DND-41 (cell line): ENCODE data around the gene IDH3B.

ENCODE experiments used
- EZH2 ChIP-seq: IDR thresholded peaks from 3 replicates; pipeline ENCODE4 v1.6.1; 2012; ENCODE audit warnings: borderline replicate concordance, low read depth, mild to moderate bottlenecking, moderate library complexity, low read length, inconsistent platforms; ENCODE audit not compliant: severe bottlenecking
- TF ChIP-seq, protein P1 (sequence below): IDR thresholded peaks from 2 replicates; pipeline ENCODE4 v1.5.1; 2012; ENCODE audit warnings: borderline replicate concordance, low read length, moderate library complexity, mild to moderate bottlenecking; ENCODE audit not compliant: poor library complexity, severe bottlenecking; ENCODE audit errors: extremely low read depth

DNA sequence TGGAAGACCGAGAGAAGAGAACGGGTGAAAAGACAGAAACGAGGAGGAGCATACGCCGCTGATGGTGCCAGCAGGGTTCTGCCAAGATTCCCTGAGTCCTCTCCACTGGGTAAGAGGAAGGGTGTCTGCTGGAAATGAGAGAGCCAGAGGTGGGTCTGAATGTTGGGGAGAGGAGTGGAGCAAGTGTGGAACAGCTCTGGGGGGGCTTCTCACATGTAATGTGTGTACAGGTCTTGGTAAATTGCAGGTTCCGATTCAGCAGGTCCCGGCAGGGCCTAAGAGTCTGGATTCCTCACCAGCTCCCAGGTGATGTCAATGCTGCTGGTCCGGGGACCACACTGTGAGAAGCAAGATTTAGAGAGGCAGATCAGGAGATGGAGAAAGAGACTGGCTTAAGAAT lies 27.1 kb upstream of the IDH3B start:
- TF ChIP-seq, protein P1, sequence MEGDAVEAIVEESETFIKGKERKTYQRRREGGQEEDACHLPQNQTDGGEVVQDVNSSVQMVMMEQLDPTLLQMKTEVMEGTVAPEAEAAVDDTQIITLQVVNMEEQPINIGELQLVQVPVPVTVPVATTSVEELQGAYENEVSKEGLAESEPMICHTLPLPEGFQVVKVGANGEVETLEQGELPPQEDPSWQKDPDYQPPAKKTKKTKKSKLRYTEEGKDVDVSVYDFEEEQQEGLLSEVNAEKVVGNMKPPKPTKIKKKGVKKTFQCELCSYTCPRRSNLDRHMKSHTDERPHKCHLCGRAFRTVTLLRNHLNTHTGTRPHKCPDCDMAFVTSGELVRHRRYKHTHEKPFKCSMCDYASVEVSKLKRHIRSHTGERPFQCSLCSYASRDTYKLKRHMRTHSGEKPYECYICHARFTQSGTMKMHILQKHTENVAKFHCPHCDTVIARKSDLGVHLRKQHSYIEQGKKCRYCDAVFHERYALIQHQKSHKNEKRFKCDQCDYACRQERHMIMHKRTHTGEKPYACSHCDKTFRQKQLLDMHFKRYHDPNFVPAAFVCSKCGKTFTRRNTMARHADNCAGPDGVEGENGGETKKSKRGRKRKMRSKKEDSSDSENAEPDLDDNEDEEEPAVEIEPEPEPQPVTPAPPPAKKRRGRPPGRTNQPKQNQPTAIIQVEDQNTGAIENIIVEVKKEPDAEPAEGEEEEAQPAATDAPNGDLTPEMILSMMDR, result no peak
- no peak for TF ChIP-seq EZH2
